ENCODE results near the gene TNIK. TPM values are rescaled to one million over a fixed set of nuclear protein-coding genes. Genes with fewer than 3 reads are reported as not detected.

Gene TNIK
- total and polyA plus RNA-seq, 10 of the 15 experiments (the other 5 are each of a cell fraction or from before 2014, with no cell fraction given): 13.9 to 74.3 (median 48.2) TPM

DNA sequence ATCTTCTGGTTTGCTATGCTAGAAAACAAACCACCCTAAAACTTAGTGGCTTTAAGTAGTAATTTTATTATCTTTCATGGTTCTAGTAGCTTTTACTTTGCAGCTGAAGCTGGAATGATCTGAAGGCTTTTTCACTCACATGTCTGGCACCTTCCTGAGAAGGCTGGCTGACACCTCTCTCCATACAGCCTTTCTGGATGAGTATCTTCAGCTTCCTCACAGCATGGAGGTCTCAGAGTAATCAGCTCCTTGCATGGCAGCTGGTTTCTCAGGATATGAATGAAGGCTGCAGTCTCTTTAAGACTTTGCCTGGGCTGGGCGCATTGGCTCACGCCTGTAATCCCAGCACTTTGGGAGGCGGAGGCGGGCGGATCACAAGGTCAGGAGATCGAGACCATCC is 50.0 kb downstream of the TNIK start (continued):
- TF ChIP-seq DPF2 (IDR thresholded peaks at IDR 0.05) (no peak), TCF12 (IDR thresholded peaks at IDR 0.05; ENCODE audit: low read depth, low read length) (no peak)
- TF ChIP-seq, protein P1, sequence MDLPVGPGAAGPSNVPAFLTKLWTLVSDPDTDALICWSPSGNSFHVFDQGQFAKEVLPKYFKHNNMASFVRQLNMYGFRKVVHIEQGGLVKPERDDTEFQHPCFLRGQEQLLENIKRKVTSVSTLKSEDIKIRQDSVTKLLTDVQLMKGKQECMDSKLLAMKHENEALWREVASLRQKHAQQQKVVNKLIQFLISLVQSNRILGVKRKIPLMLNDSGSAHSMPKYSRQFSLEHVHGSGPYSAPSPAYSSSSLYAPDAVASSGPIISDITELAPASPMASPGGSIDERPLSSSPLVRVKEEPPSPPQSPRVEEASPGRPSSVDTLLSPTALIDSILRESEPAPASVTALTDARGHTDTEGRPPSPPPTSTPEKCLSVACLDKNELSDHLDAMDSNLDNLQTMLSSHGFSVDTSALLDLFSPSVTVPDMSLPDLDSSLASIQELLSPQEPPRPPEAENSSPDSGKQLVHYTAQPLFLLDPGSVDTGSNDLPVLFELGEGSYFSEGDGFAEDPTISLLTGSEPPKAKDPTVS (IDR thresholded peaks at IDR 0.05; ENCODE audit: low read depth, low read length): no peak

DNA sequence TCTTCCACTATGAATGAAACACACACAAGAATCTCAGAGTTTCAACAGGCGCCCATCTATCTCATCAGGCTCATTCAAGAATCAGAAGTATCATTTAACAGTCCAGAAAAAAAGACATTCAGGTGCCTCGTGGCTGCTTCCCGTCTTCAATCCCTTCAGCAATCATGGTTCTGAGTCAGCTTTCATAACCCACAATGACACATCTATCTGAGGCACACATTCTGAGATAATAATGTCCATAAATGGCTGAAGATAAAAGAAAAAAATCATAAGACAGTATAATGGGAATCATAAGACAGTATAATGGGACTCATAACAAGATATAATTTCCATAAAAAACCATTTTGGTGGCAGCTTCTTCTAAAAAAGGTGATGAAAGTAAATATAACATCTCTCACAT is 52.4 kb downstream of the TNIK start:
- ChIA-PET SMC1A (ENCODE audit: uncharacterized antibody, unreplicated experiment) (interaction anchor here (1.3 kb wide), 2 partner anchors 22 to 28 kb away, joined by 3 read pairs; no protein-coding TSS in a partner anchor), RAD21 (ENCODE audit: unreplicated experiment) (interaction anchor here (1.4 kb wide), 1 partner anchor 23 kb away, joined by 3 read pairs; no protein-coding TSS in a partner anchor), CTCF (interaction anchor here (1.0 kb wide), 1 partner anchor 23 kb away, joined by 4 read pairs; no protein-coding TSS in a partner anchor), POLR2A (interaction anchor here (1.1 kb wide), 1 partner anchor 10 kb away, joined by 3 read pairs; no protein-coding TSS in a partner anchor)
- H3K4me2 ChIP-seq (ENCODE audit: control insufficient read depth, insufficient read depth): no peak overlapping the region
- H3K4me1 ChIP-seq (ENCODE audit: control insufficient read depth, insufficient read depth, low read length): peaks cover 11% of the 10 kb centered on the region
- H3K27ac ChIP-seq (ENCODE audit: control insufficient read depth, insufficient read depth): no peak overlapping the region
- peaks cover 4 to 18% of the 10 kb centered on the region in 2 experiments for H3K36me3 ChIP-seq (ENCODE audit: control insufficient read depth in 2 of 2, insufficient read depth in 2 of 2, low read length in 1 of 2)
- FAIRE-seq (no peak), ATAC-seq (no peak), DNase-seq (ENCODE audit: low read depth, low spot score) (no peak)
- H3K79me2 ChIP-seq (ENCODE audit: control insufficient read depth, insufficient read depth, low read length): peaks cover 93% of the 10 kb centered on the region
- 0 out of 2 replicates have a peak, but pooled peaks have one; percentile 22 for TF ChIP-seq NFIC (IDR thresholded peaks at IDR 0.05; ENCODE audit: low read depth, low read length)
- TF ChIP-seq JUND (IDR thresholded peaks at IDR 0.05; ENCODE audit: low read depth, low read length): no peak
- no peak for TF ChIP-seq STAT1 (conservative IDR thresholded peaks at IDR 0.05)
- H3K9ac ChIP-seq (ENCODE audit: control insufficient read depth, insufficient read depth, low read length): no peak overlapping the region
- intact Hi-C loops (cut with micrococcal nuclease; ENCODE audit: unreplicated experiment) (no loop called here), in situ Hi-C loops (cut with MboI) (no loop called here)
- peaks cover 1% of the 10 kb centered on the region; the same call in 1 of the 3 replicates for H3K9me3 ChIP-seq (replicated peaks; ENCODE audit: control insufficient read depth, insufficient read depth, low read length)
- no peak overlapping the region for H2AFZ ChIP-seq (ENCODE audit: control insufficient read depth, low read depth, low read length)
- no TSS peak for BruUV-seq (replicated peaks)
- WGBS (ENCODE audit: insufficient coverage, insufficient replicate concordance, low lambda C conversion rate, missing lambda C conversion rate): 99% methylated on average over 3 of the region's 3 CpGs
- H3K27me3 ChIP-seq (replicated peaks in 1 of 2; ENCODE audit: control insufficient read depth in 2 of 2, insufficient read depth in 2 of 2, low read length in 1 of 2): no peaks in the 10 kb centered on the region
- no peak overlapping the region for H3K4me3 ChIP-seq
- H4K20me1 ChIP-seq (ENCODE audit: control insufficient read depth, insufficient read depth): no peaks in the 10 kb centered on the region

All from GM12878 (cell line).